HAP-1 (cell line): ENCODE results near the gene IFTAP.

Experiments
- DNase-seq, 2 experiments: peaks; one replicate each; pipeline ENCODE4 v3.0.0-alpha.2; 2016 to 2020; ENCODE audit warnings: low spot score in 2 of 2
- H3K27me3 ChIP-seq: fragments of 250-450 bp; sonication (Bioruptor Pico); 2 replicates; pipeline ENCODE4 v1.5.1; 2020; ENCODE audit warnings: low read depth, mild to moderate bottlenecking, moderate library complexity
- H3K36me3 ChIP-seq: fragments of 250-450 bp; sonication (Bioruptor Pico); replicated peaks from 2 replicates; pipeline ENCODE4 v1.5.1; 2020; ENCODE audit warnings: mild to moderate bottlenecking
- H3K4me1 ChIP-seq: fragments of 250-450 bp; sonication (Bioruptor Pico); 2 replicates; pipeline ENCODE4 v1.5.1; 2020; ENCODE audit warnings: mild to moderate bottlenecking
- H3K4me3 ChIP-seq: fragments of 250-450 bp; sonication (Bioruptor Pico); 2 replicates; pipeline ENCODE4 v1.5.1; 2020; ENCODE audit warnings: mild to moderate bottlenecking, moderate library complexity
- H3K9me3 ChIP-seq: fragments of 250-450 bp; sonication (Bioruptor Pico); 2 replicates; pipeline ENCODE4 v1.5.1; 2020; ENCODE audit warnings: mild to moderate bottlenecking, moderate library complexity
- in situ Hi-C: fragments of 300-500 bp; cut with MboI; formaldehyde crosslinking; loops from 3 replicates; pipeline ENCODE4 v1.14.3; 2020; ENCODE audit warnings: low sequenced_read_pairs, inconsistent platforms, mixed read lengths

IFTAP gene

GRCh38 chr11:36577859-36578258, 16.4 kb upstream of the IFTAP start:
- Histone ChIP-seq H3K4me3 (no peak overlapping the region), H3K36me3 (no peaks in the 10 kb centered on the region), H3K4me1 (no peaks in the 10 kb centered on the region), H3K9me3 (no peaks in the 10 kb centered on the region), H3K27me3 (peaks cover 2% of the 10 kb centered on the region; the same call in 1 of the 2 replicates)
- in situ Hi-C loops, result no loop called here
- DNase-seq, result no peak

- no peaks in the 10 kb centered on the region for H3K9me3 ChIP-seq
- in situ Hi-C loops, result no loop called here
- no peaks in the 10 kb centered on the region for H3K4me1 ChIP-seq
- no peaks in the 10 kb centered on the region for H3K27me3 ChIP-seq
- H3K36me3 ChIP-seq, result no peaks in the 10 kb centered on the region
- no peak overlapping the region for H3K4me3 ChIP-seq
- DNase-seq, result no peak
These were observed 15.8 kb upstream of the IFTAP start for GRCh38 chr11:36578458-36578857.

DNA sequence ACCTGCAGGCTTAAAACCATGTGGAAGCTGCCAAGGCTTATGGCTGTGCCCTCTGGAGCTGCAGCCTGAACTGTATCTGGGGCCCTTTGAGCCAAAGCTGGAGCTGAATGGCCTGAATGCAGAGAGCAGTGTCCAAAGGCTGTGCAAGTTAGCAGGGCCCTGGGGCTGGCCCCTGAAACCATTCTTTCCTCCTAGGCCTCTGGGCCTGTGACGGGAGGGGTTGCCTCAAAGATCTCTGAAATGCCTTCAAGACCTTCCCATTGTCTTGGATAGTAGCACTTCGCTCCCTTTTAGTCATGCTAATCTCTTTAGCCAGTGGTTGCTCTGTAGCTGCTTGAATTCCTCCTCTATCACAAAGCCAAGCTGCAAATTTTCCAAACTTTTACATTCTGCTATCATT, 12.8 kb upstream of the IFTAP start:
- no peaks in the 10 kb centered on the region; the same call in 1 of the 2 replicates for H3K27me3 ChIP-seq
- H3K4me3 ChIP-seq, result no peak overlapping the region
- in situ Hi-C loops, result no loop called here
- no peaks in the 10 kb centered on the region for H3K36me3 ChIP-seq
- no peak for DNase-seq
- H3K4me1 ChIP-seq, result no peaks in the 10 kb centered on the region
- H3K9me3 ChIP-seq, result no peaks in the 10 kb centered on the region

DNA sequence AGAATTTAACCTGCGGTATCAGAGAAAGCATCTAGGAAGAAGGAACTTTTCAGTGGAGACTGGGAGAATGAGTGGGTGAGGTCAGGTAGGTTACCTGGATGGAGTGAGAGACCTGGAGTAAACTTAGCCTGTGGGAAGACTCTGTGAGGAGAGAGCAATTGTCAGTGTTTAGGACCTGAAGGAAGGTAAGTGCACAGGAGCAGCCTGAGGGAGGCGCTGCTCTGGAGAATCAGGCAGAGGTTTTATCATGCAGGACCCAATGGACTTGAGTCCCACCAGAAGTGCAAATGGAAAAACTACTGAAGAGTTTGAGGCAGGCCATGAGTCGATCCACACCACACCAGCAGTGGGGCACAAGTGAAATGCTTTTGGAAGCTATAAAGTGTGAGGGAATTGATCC, 10.6 kb upstream of the IFTAP start:
- Histone ChIP-seq H3K27me3 (no peaks in the 10 kb centered on the region; the same call in 1 of the 2 replicates), H3K9me3 (no peaks in the 10 kb centered on the region), H3K4me1 (no peaks in the 10 kb centered on the region), H3K4me3 (no peak overlapping the region), H3K36me3 (no peaks in the 10 kb centered on the region)
- no peak for DNase-seq
- in situ Hi-C loops, result no loop called here

GRCh38 chr11:36586543-36586942, 7.8 kb upstream of the IFTAP start:
- peaks cover 18% of the 10 kb centered on the region for H3K27me3 ChIP-seq
- DNase-seq, result no peak
- no peaks in the 10 kb centered on the region for H3K4me1 ChIP-seq
- H3K9me3 ChIP-seq, result no peaks in the 10 kb centered on the region
- in situ Hi-C loops, result no loop called here
- no peak overlapping the region for H3K4me3 ChIP-seq
- no peaks in the 10 kb centered on the region for H3K36me3 ChIP-seq

GRCh38 chr11:36588099-36588498, 6.2 kb upstream of the IFTAP start:
- Histone ChIP-seq H3K27me3 (peaks cover 19% of the 10 kb centered on the region), H3K4me3 (no peak overlapping the region), H3K9me3 (no peaks in the 10 kb centered on the region), H3K4me1 (no peaks in the 10 kb centered on the region), H3K36me3 (no peaks in the 10 kb centered on the region)
- in situ Hi-C loops, result no loop called here
- no peak for DNase-seq

DNA sequence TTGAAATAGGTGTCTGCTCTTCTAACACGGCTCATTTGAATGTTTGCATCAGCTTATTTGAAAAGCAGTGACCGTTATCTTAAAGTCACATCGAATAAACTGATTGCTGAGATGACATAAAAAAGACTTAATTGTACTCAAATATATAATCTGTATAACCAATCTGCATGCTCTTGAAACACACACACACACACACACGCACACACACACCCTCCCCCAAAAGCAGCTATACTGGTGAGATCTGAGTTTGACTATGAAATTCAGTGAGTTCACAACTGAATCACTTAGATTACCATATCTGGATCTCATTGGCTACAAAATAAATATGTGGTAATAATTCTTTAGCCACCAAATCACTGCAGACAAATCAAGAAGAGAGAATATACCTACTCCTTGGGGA, 3.8 kb upstream of the IFTAP start:
- peaks cover 5% of the 10 kb centered on the region for H3K4me1 ChIP-seq
- in situ Hi-C loops, result no loop called here

DNA sequence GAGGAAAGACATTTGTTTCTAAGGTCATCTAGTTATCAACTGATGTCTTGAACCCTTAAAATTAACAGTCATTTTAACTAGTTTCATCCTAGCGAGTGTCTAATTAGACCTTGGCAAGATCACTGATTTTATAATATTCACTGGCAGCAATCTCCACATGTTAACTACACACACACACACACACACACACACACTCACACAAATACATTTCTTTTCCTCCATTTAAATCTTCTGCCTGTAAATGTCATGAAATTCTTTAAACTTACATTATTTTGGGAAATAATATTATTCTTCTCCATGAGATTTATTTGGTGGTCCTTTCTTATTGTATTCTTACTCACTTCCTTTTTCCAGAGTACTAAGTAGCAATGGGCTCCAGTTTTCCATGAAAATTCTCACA, 2.9 kb upstream of the IFTAP start:
- Histone ChIP-seq H3K4me1 (peaks cover 5% of the 10 kb centered on the region), H3K9me3 (no peaks in the 10 kb centered on the region), H3K4me3 (no peak overlapping the region), H3K36me3 (no peaks in the 10 kb centered on the region), H3K27me3 (peaks cover 19% of the 10 kb centered on the region)
- no peak for DNase-seq
- in situ Hi-C loops, result no loop called here

More for the DNA sequence above, 3.8 kb upstream of the IFTAP start:
- DNase-seq, result no peak
- no peaks in the 10 kb centered on the region for H3K9me3 ChIP-seq
- no peak overlapping the region for H3K4me3 ChIP-seq
- peaks cover 19% of the 10 kb centered on the region for H3K27me3 ChIP-seq
- no peaks in the 10 kb centered on the region for H3K36me3 ChIP-seq

DNA sequence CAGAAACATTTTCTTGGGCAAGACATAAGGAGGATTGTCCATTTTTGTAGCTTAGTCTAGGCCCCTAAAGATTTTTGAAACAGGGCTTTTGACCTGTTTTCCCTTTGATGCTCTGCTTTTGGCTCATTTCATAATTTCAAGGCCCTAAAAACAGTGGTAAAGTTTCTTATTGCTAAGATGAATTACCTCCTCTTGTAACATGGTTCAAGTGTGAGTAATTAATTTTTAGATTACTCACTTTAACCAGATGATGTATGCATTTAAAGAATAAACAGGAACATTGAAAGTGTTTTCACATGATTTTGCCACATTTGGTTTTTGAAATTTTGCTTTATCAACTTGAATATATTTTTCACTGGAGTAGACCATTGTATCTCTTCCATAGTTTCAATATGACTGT, 2.6 kb downstream of the IFTAP start:
- no peaks in the 10 kb centered on the region for H3K27me3 ChIP-seq
- H3K36me3 ChIP-seq, result no peaks in the 10 kb centered on the region
- H3K4me1 ChIP-seq, result peaks cover 5% of the 10 kb centered on the region
- H3K9me3 ChIP-seq, result no peaks in the 10 kb centered on the region
- H3K4me3 ChIP-seq, result no peak overlapping the region
- no peak for DNase-seq
- in situ Hi-C loops, result no loop called here

- in situ Hi-C loops, result no loop called here
- H3K27me3 ChIP-seq, result no peaks in the 10 kb centered on the region
- peaks cover 5% of the 10 kb centered on the region for H3K4me1 ChIP-seq
- no peak within 1 kb of the TSS for H3K4me3 ChIP-seq
- H3K9me3 ChIP-seq, result no peaks in the 10 kb centered on the region
- H3K36me3 ChIP-seq, result no peaks in the 10 kb centered on the region
- no peak for DNase-seq
These were observed 3.7 kb downstream of the IFTAP start, which contains the start of gene RAG2 for GRCh38 chr11:36598051-36598450. TSS of gene RAG2 (minus strand) at chr11:36598236. CDS start at chr11:36594168, 4,068 bp downstream.

GRCh38 chr11:36600180-36600579, 5.9 kb downstream of the IFTAP start:
- in situ Hi-C loops, result no loop called here

GRCh38 chr11:36601155-36601554, 6.9 kb downstream of the IFTAP start:
- H3K27me3 ChIP-seq, result no peaks in the 10 kb centered on the region
- no peaks in the 10 kb centered on the region for H3K9me3 ChIP-seq
- H3K4me1 ChIP-seq, result no peaks in the 10 kb centered on the region
- in situ Hi-C loops, result no loop called here
- H3K36me3 ChIP-seq, result no peaks in the 10 kb centered on the region
- no peak for DNase-seq
- no peak overlapping the region for H3K4me3 ChIP-seq

More at GRCh38 chr11:36600180-36600579, 5.9 kb downstream of the IFTAP start:
- Histone ChIP-seq H3K27me3 (no peaks in the 10 kb centered on the region), H3K4me1 (peaks cover 2% of the 10 kb centered on the region), H3K36me3 (no peaks in the 10 kb centered on the region), H3K4me3 (no peak overlapping the region), H3K9me3 (no peaks in the 10 kb centered on the region)
- no peak for DNase-seq

- Histone ChIP-seq H3K4me1 (no peaks in the 10 kb centered on the region), H3K27me3 (no peaks in the 10 kb centered on the region), H3K4me3 (no peak overlapping the region), H3K36me3 (no peaks in the 10 kb centered on the region), H3K9me3 (no peaks in the 10 kb centered on the region)
- in situ Hi-C loops, result no loop called here
- DNase-seq, result no peak
These were observed 7.8 kb downstream of the IFTAP start for GRCh38 chr11:36602135-36602534.

- no peak for DNase-seq
- H3K36me3 ChIP-seq, result no peaks in the 10 kb centered on the region
- H3K4me3 ChIP-seq, result no peak overlapping the region
- in situ Hi-C loops, result no loop called here
- no peaks in the 10 kb centered on the region for H3K9me3 ChIP-seq
- H3K4me1 ChIP-seq, result no peaks in the 10 kb centered on the region
- H3K27me3 ChIP-seq, result no peaks in the 10 kb centered on the region
These were observed 11.2 kb downstream of the IFTAP start for GRCh38 chr11:36605221-36606216.
